ENCODE results near the gene DOP1B.
"Not testable (repeated sequence)": the region's sequence is repeated elsewhere in the genome, so short reads cannot be mapped to it uniquely, and the experiment has no call there.

The DOP1B gene

GRCh38 chr21:36199021-36199420 is 42.4 kb downstream of the DOP1B start:
- peaks cover 15% of the 10 kb centered on the region for H3K4me1 ChIP-seq (ENCODE audit: low read depth, poor library complexity, severe bottlenecking)
- H3K9ac ChIP-seq: no peak overlapping the region
- no peaks in the 10 kb centered on the region for H4K20me1 ChIP-seq (ENCODE audit: insufficient read depth)
- no peak overlapping the region for H3K27ac ChIP-seq
- H2AFZ ChIP-seq (ENCODE audit: low read depth): no peak overlapping the region
- H3K79me2 ChIP-seq (ENCODE audit: insufficient read depth, low read depth): no peaks in the 10 kb centered on the region
- no peak for TF ChIP-seq CTCF (conservative IDR thresholded peaks at IDR 0.05; ENCODE audit: low read depth, low read length)
- no peak overlapping the region for H3K4me3 ChIP-seq (IDR thresholded peaks at IDR 0.05; ENCODE audit: insufficient read depth, low read depth, low read length)
- no peaks in the 10 kb centered on the region for H3K36me3 ChIP-seq (ENCODE audit: insufficient read depth)
- no peak overlapping the region for H3K4me2 ChIP-seq
- H3K27me3 ChIP-seq (ENCODE audit: insufficient read depth, low read depth): no peaks in the 10 kb centered on the region

DNA sequence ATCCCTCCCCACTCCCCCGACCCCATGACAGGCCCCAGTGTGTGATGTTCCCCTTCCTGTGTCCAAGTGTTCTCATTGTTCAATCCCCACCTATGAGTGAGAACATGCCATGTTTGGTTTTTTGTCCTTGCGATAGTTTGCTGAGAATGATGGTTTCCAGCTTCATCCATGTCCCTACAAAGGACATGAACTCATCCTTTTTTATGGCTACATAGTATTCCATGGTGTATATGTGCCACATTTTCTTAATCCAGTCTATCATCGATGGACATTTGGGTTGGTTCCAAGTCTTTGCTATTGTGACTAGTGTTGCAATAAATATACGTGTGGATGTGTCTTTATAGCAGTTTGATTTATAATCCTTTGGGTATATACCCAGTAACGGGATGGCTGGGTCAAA is 43.0 kb downstream of the DOP1B start:
- not testable (repeated sequence) for H3K27me3 ChIP-seq (ENCODE audit: insufficient read depth, low read depth); H2AFZ ChIP-seq (ENCODE audit: low read depth); H3K4me3 ChIP-seq (IDR thresholded peaks at IDR 0.05; ENCODE audit: insufficient read depth, low read depth, low read length); H3K27ac ChIP-seq; H3K36me3 ChIP-seq (ENCODE audit: insufficient read depth); H3K79me2 ChIP-seq (ENCODE audit: insufficient read depth, low read depth); H3K9ac ChIP-seq; H4K20me1 ChIP-seq (ENCODE audit: insufficient read depth); H3K4me2 ChIP-seq
- H3K4me1 ChIP-seq (ENCODE audit: low read depth, poor library complexity, severe bottlenecking): peaks cover 19% of the 10 kb centered on the region

DNA sequence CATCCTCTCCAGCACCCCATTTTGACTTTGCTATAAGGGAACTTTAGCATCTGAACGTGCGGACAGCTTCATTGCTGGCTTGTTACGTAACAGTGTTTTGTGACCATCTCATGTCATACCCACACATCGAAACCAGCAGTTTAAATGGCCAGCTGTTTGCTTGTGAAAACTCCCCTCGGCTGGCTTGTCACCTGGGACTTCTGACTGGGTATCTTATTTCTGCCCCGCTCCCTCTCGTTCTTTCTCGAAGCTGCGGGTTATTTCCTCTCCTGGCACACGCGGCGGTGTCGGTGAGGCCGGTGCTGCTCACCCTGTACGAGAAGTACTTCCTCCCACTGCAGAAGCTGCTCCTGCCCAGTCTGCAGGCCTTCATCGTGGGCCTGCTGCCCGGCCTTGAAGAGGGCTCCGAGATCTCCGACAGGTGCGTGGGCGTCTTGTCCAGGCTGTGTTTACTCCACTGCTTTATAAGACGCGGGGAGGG is 43.5 kb downstream of the DOP1B start:
- Histone ChIP-seq H3K4me1 (ENCODE audit: low read depth, poor library complexity, severe bottlenecking) (peaks cover 19% of the 10 kb centered on the region), H3K79me2 (ENCODE audit: insufficient read depth, low read depth) (no peaks in the 10 kb centered on the region), H3K9ac (no peak overlapping the region), H3K27me3 (ENCODE audit: insufficient read depth, low read depth) (no peaks in the 10 kb centered on the region), H4K20me1 (ENCODE audit: insufficient read depth) (no peaks in the 10 kb centered on the region), H2AFZ (ENCODE audit: low read depth) (no peak overlapping the region), H3K27ac (no peak overlapping the region), H3K4me2 (no peak overlapping the region), H3K4me3 (IDR thresholded peaks at IDR 0.05; ENCODE audit: insufficient read depth, low read depth, low read length) (no peak overlapping the region), H3K36me3 (ENCODE audit: insufficient read depth) (no peaks in the 10 kb centered on the region)
- no peak for TF ChIP-seq CTCF (conservative IDR thresholded peaks at IDR 0.05; ENCODE audit: low read depth, low read length)

- no peaks in the 10 kb centered on the region for H3K27me3 ChIP-seq (ENCODE audit: insufficient read depth, low read depth)
- no peak overlapping the region for H3K4me3 ChIP-seq (IDR thresholded peaks at IDR 0.05; ENCODE audit: insufficient read depth, low read depth, low read length)
- H3K27ac ChIP-seq: no peak overlapping the region; the same call in 1 of the 2 replicates
- H2AFZ ChIP-seq (ENCODE audit: low read depth): peak overlapping the region; percentile 44
- H4K20me1 ChIP-seq (ENCODE audit: insufficient read depth): no peaks in the 10 kb centered on the region
- H3K79me2 ChIP-seq (ENCODE audit: insufficient read depth, low read depth): no peaks in the 10 kb centered on the region
- no peak overlapping the region for H3K4me2 ChIP-seq
- H3K9ac ChIP-seq: no peak overlapping the region
- peaks cover 19% of the 10 kb centered on the region for H3K4me1 ChIP-seq (ENCODE audit: low read depth, poor library complexity, severe bottlenecking)
- TF ChIP-seq CTCF (conservative IDR thresholded peaks at IDR 0.05; ENCODE audit: low read depth, low read length): no peak
- no peaks in the 10 kb centered on the region for H3K36me3 ChIP-seq (ENCODE audit: insufficient read depth)
These were observed 46.3 kb downstream of the DOP1B start for GRCh38 chr21:36202726-36203602.

DNA sequence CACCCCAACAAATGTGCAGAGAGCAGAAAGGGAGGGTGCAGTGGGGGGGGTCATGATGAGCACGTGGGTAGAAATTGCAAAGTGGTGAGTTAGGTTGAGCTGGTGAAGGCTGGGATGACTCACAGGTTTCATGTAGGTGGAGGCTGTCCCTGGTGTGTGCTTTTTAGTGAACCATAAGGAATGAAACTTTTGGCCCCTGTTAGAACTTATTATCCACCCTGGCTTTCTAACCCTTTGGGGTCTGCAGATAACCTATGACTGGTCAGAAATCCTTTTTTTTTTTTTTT is 46.9 kb downstream of the DOP1B start:
- Histone ChIP-seq H3K79me2 (ENCODE audit: insufficient read depth, low read depth) (no peaks in the 10 kb centered on the region), H3K4me2 (peak overlapping the region; percentile 15; the same call in 1 of the 2 replicates), H3K27me3 (ENCODE audit: insufficient read depth, low read depth) (no peaks in the 10 kb centered on the region), H4K20me1 (ENCODE audit: insufficient read depth) (no peaks in the 10 kb centered on the region), H3K36me3 (ENCODE audit: insufficient read depth) (no peaks in the 10 kb centered on the region), H3K27ac (peak overlapping the region; percentile 53; the same call in 1 of the 2 replicates), H2AFZ (ENCODE audit: low read depth) (peak overlapping the region; percentile 44), H3K4me3 (IDR thresholded peaks at IDR 0.05; ENCODE audit: insufficient read depth, low read depth, low read length) (no peak overlapping the region), H3K9ac (no peak overlapping the region), H3K4me1 (ENCODE audit: low read depth, poor library complexity, severe bottlenecking) (peaks cover 19% of the 10 kb centered on the region)
- TF ChIP-seq CTCF (conservative IDR thresholded peaks at IDR 0.05; ENCODE audit: low read depth, low read length): no peak

All from KMS-11 (cell line).